Activated CD4-positive, alpha-beta memory T cell treated with anti-CD3 and anti-CD28 coated beads for 36 hours (primary cell): ENCODE measurements around the gene DHRS3. TPM values are rescaled to one million over a fixed set of nuclear protein-coding genes. Genes with fewer than 3 reads are reported as not detected.

ENCODE experiments used
- CTCF ChIA-PET: fragments of 350-600 bp; sonication (Branson Sonifier 250); formaldehyde crosslinking; loops from one replicate; lab custom pipeline; 2021; ENCODE audit warnings: antibody characterized with exemption, inconsistent platforms; lab: Charles Lee
- POLR2A ChIA-PET: fragments of 350-600 bp; sonication (Branson Sonifier 250); formaldehyde crosslinking; loops from one replicate; lab custom pipeline; 2021; ENCODE audit warnings: antibody characterized with exemption; lab: Charles Lee
- DNase-seq: peaks from one replicate; pipeline ENCODE4 v3.0.0-alpha.2; 2020
- H3K27ac Mint-ChIP-seq: one replicate; pipeline ENCODE4 v1.8.0; 2021; ENCODE audit warnings: mixed read lengths
- H3K27me3 Mint-ChIP-seq: one replicate; pipeline ENCODE4 v1.8.0; 2021; ENCODE audit warnings: mixed read lengths
- H3K36me3 Mint-ChIP-seq: one replicate; pipeline ENCODE4 v1.8.0; 2021; ENCODE audit warnings: mixed read lengths
- H3K4me1 Mint-ChIP-seq: one replicate; pipeline ENCODE4 v1.8.0; 2021; ENCODE audit warnings: low read depth, mixed read lengths
- H3K4me3 Mint-ChIP-seq: one replicate; pipeline ENCODE4 v1.8.0; 2021; ENCODE audit warnings: mild to moderate bottlenecking, mixed read lengths
- H3K9me3 Mint-ChIP-seq: one replicate; pipeline ENCODE4 v1.8.0; 2021; ENCODE audit warnings: mixed read lengths
- intact Hi-C: fragments of 100-400 bp; cut with micrococcal nuclease; formaldehyde crosslinking; loops from one replicate; pipeline ENCODE4 v1.15.1; 2023
- total RNA-seq, 2 experiments: library from RNA; stranded (reverse); gene quantifications; one replicate each; pipeline ENCODE4 v1.2.3, GENCODE V29; 2021

DHRS3 gene
- total RNA-seq, 2 experiments from 2014 or later, result 57.6 to 58.8 TPM

DNA sequence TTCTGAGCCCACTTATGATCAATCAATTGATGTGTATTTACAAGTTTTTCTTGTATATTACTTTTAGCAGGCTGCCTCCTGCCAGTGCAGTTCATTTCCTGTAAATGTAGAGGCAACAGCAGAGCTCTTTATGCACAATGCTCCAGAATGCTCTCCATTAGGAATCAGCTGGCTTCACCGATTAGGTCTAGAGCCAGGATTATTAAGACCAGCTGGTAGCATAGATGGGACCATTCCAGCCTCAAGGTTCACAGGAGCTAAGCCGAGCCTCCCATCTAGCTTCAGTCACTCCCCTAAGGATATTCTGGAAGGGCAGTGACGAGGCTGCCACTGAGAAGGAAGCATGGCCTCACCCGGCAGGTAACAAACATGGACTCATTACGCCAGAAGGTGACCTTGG is 36.8 kb downstream of the DHRS3 start:
- ChIA-PET POLR2A (no interaction called here), CTCF (no interaction called here)
- no peak for DNase-seq
- H3K9me3 Mint-ChIP-seq, result no peaks in the 10 kb centered on the region
- no peak overlapping the region for H3K27ac Mint-ChIP-seq
- no peak overlapping the region for H3K4me3 Mint-ChIP-seq
- no peaks in the 10 kb centered on the region for H3K27me3 Mint-ChIP-seq
- intact Hi-C loops, result no loop called here
- H3K4me1 Mint-ChIP-seq, result no peaks in the 10 kb centered on the region
- H3K36me3 Mint-ChIP-seq, result peaks cover 12% of the 10 kb centered on the region

DNA sequence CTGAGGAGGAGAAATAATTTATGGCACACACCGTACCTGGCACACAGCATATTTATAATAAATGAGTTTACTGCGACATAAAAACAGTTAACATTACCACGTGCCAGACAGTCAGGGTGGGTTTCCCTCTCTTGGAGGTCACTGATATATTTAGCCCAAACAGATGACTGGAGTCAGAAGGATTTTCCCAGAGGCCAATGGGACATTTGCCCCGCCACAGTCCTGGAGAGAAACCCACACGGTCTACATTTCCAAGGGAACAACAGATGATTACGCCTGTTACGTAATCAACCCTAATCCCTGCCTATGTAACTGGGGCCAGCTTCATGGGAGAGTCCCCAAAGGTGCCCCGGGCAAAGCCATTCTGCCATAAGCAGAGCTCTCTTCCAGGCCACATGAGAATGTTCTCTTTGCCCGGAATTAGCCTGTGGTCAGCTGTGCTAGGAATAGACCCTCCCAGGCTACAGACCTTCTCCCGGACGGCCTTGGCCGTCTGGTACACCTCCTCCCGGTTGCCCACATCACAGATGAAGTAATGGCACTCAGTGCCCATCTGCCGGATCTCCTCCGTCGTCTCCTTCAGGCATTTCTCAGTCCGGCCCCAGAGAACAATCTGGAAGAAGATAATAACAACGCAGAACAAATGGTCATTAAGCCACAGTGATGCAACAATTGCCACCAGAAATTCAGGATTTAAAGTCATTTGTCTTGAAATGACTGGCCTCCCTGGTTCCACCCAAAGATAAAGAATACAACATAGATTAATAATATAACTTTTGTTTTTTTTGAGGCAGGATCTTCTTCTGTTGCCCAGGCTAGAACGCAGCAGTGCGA is 37.7 kb downstream of the DHRS3 start:
- Mint-ChIP-seq H3K4me3 (no peak overlapping the region), H3K27me3 (no peaks in the 10 kb centered on the region), H3K36me3 (peaks cover 12% of the 10 kb centered on the region), H3K27ac (no peak overlapping the region), H3K4me1 (no peaks in the 10 kb centered on the region), H3K9me3 (no peaks in the 10 kb centered on the region)
- intact Hi-C loops, result no loop called here
- POLR2A ChIA-PET, result no interaction called here
- CTCF ChIA-PET, result no interaction called here
- DNase-seq, result no peak

- H3K4me3 Mint-ChIP-seq, result no peak overlapping the region
Observed at GRCh38 chr1:12578860-12579422, 39.1 kb downstream of the DHRS3 start.

GRCh38 chr1:12577020-12577419 is 41.0 kb downstream of the DHRS3 start:
- CTCF ChIA-PET, result no interaction called here
- no peaks in the 10 kb centered on the region for H3K27me3 Mint-ChIP-seq
- no peaks in the 10 kb centered on the region for H3K4me1 Mint-ChIP-seq
- no peak for DNase-seq
- peaks cover 21% of the 10 kb centered on the region for H3K36me3 Mint-ChIP-seq
- no peaks in the 10 kb centered on the region for H3K9me3 Mint-ChIP-seq
- POLR2A ChIA-PET, result no interaction called here
- intact Hi-C loops, result no loop called here
- H3K4me3 Mint-ChIP-seq, result no peak overlapping the region
- no peak overlapping the region for H3K27ac Mint-ChIP-seq

More at GRCh38 chr1:12578860-12579422, 39.1 kb downstream of the DHRS3 start:
- ChIA-PET POLR2A (no interaction called here), CTCF (no interaction called here)
- no peaks in the 10 kb centered on the region for H3K27me3 Mint-ChIP-seq
- no peak overlapping the region for H3K27ac Mint-ChIP-seq
- H3K36me3 Mint-ChIP-seq, result peaks cover 12% of the 10 kb centered on the region
- intact Hi-C loops, result no loop called here
- DNase-seq, result no peak
- H3K4me1 Mint-ChIP-seq, result no peaks in the 10 kb centered on the region
- no peaks in the 10 kb centered on the region for H3K9me3 Mint-ChIP-seq

DNA sequence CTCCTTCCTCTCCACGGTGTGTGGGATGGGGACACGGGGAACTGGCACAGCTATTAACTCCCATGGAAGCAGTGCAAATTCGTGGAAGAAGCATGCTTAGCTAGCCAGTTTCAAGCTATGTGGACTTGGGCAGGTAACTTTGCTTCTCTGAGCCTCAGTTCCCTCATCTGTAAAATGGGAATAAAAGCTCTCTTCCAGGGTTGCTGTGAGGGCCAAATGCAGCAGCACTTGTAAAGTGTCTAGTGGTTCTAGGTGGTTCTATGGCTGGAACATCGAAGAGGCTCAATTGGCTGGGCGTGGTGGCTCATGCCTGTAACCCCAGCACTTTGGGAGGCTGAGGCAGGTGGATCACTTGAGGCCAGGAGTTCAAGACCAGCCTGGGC is 43.3 kb downstream of the DHRS3 start:
- DNase-seq, result no peak
- CTCF ChIA-PET, result no interaction called here
- H3K27ac Mint-ChIP-seq, result no peak overlapping the region
- no peaks in the 10 kb centered on the region for H3K27me3 Mint-ChIP-seq
- H3K36me3 Mint-ChIP-seq, result peaks cover 24% of the 10 kb centered on the region
- no peaks in the 10 kb centered on the region for H3K4me1 Mint-ChIP-seq
- intact Hi-C loops, result no loop called here
- H3K9me3 Mint-ChIP-seq, result no peaks in the 10 kb centered on the region
- POLR2A ChIA-PET, result no interaction called here
- H3K4me3 Mint-ChIP-seq, result no peak overlapping the region

- intact Hi-C loops, result no loop called here
- ChIA-PET POLR2A (no interaction called here), CTCF (no interaction called here)
- Mint-ChIP-seq H3K4me1 (no peaks in the 10 kb centered on the region), H3K27ac (no peak overlapping the region), H3K9me3 (no peaks in the 10 kb centered on the region), H3K4me3 (no peak overlapping the region), H3K27me3 (no peaks in the 10 kb centered on the region), H3K36me3 (peaks cover 21% of the 10 kb centered on the region)
- DNase-seq, result no peak
Observed at GRCh38 chr1:12573015-12573825, 44.8 kb downstream of the DHRS3 start.

GRCh38 chr1:12572522-12572921 is 45.5 kb downstream of the DHRS3 start:
- Mint-ChIP-seq H3K4me3 (no peak overlapping the region), H3K36me3 (peaks cover 24% of the 10 kb centered on the region), H3K9me3 (no peaks in the 10 kb centered on the region), H3K27ac (no peak overlapping the region), H3K27me3 (no peaks in the 10 kb centered on the region), H3K4me1 (no peaks in the 10 kb centered on the region)
- intact Hi-C loops, result no loop called here
- ChIA-PET CTCF (interaction anchor here (1.1 kb wide), 1 partner anchor 48 kb away, joined by 3 read pairs; no protein-coding TSS in a partner anchor), POLR2A (interaction anchor here (1.0 kb wide), 1 partner anchor 95 kb away, joined by 4 read pairs; no protein-coding TSS in a partner anchor)
- DNase-seq, result no peak

- Mint-ChIP-seq H3K36me3 (peaks cover 28% of the 10 kb centered on the region), H3K27me3 (no peaks in the 10 kb centered on the region), H3K4me1 (no peaks in the 10 kb centered on the region), H3K9me3 (no peaks in the 10 kb centered on the region), H3K27ac (no peak overlapping the region), H3K4me3 (no peak overlapping the region)
- POLR2A ChIA-PET, result no interaction called here
- intact Hi-C loops, result no loop called here
- DNase-seq, result no peak
- CTCF ChIA-PET, result no interaction called here
Observed at GRCh38 chr1:12570291-12570690, 47.7 kb downstream of the DHRS3 start.

DNA sequence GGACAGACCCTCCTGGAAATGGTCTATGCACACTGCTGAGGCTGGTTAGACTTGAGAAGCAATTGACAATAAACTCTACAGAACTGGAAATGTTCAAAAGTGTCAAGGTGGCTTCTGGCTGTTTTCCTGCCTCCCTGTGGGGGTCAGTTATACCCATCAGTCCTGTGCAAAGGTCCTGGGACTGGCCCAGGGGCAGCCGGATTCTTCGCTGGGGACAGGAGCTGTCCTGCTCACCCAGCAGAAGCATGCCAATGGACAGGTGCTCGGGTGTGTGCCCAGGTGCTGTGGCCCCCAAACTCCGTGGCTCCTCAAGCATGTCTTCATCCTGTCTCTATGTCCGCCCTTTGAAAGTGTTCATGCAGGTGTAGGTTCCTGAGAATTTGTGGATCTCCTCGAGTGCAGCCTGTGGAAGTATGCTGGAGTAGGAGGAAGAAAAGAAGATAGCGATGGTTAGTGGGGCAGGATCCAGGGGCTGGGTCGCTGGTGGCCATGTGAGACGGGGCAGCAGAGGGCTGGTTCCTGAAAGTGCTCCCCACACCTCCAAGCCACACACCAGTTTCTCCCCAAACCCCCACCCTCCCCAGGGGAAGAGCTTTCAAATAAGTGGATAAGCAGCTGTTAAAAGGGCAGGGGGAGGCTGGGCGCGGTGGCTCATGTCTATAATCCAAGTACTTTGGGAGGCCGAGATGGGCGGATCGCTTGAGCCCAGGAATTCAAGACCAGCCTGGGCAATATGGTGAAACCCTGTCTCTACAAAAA is 49.8 kb downstream of the DHRS3 start:
- H3K9me3 Mint-ChIP-seq, result peaks cover 20% of the 10 kb centered on the region
- no peak for DNase-seq

GRCh38 chr1:12567288-12567819 is 50.7 kb downstream of the DHRS3 start:
- intact Hi-C loops, result no loop called here
- H3K27ac Mint-ChIP-seq, result no peak overlapping the region

More for the DNA sequence above, 49.8 kb downstream of the DHRS3 start:
- no peak overlapping the region for H3K4me3 Mint-ChIP-seq
- CTCF ChIA-PET, result interaction anchor here (0.6 kb wide), 1 partner anchor 30 kb away, joined by 3 read pairs; no protein-coding TSS in a partner anchor
- H3K4me1 Mint-ChIP-seq, result no peaks in the 10 kb centered on the region
- H3K27me3 Mint-ChIP-seq, result no peaks in the 10 kb centered on the region
- intact Hi-C loops, result no loop called here
- peaks cover 35% of the 10 kb centered on the region for H3K36me3 Mint-ChIP-seq
- POLR2A ChIA-PET, result no interaction called here
- H3K27ac Mint-ChIP-seq, result no peak overlapping the region

GRCh38 chr1:12566484-12567287 is 51.3 kb downstream of the DHRS3 start:
- Mint-ChIP-seq H3K4me1 (no peaks in the 10 kb centered on the region), H3K4me3 (no peak overlapping the region), H3K36me3 (peaks cover 37% of the 10 kb centered on the region), H3K9me3 (peaks cover 29% of the 10 kb centered on the region), H3K27me3 (no peaks in the 10 kb centered on the region), H3K27ac (no peak overlapping the region)
- CTCF ChIA-PET, result no interaction called here
- no peak for DNase-seq
- intact Hi-C loops, result no loop called here
- POLR2A ChIA-PET, result interaction anchor here (0.5 kb wide), 1 partner anchor 222 kb away, joined by 3 read pairs; no protein-coding TSS in a partner anchor

More at GRCh38 chr1:12567288-12567819, 50.7 kb downstream of the DHRS3 start:
- H3K27me3 Mint-ChIP-seq, result no peaks in the 10 kb centered on the region
- H3K9me3 Mint-ChIP-seq, result peaks cover 27% of the 10 kb centered on the region
- DNase-seq, result no peak
- no peaks in the 10 kb centered on the region for H3K4me1 Mint-ChIP-seq
- ChIA-PET CTCF (no interaction called here), POLR2A (no interaction called here)
- peaks cover 37% of the 10 kb centered on the region for H3K36me3 Mint-ChIP-seq
- no peak overlapping the region for H3K4me3 Mint-ChIP-seq
